SKM-1 treated with dmso at 0.1 percent for 144 hours (cell line): ENCODE results near the gene PLCB4.

Experiments
- DNase-seq: peaks from one replicate; lab custom pipeline; 2025; ENCODE audit not compliant: unreplicated experiment; lab: John Stamatoyannopoulos, UW

Gene PLCB4

GRCh38 chr20:9166153-9166780 lies 97.4 kb downstream of the PLCB4 start:
- no peak for DNase-seq

GRCh38 chr20:9169409-9169808 lies 100.5 kb downstream of the PLCB4 start:
- no peak for DNase-seq

- no peak for DNase-seq
Measured at GRCh38 chr20:9172851-9173250, 104.0 kb downstream of the PLCB4 start.

- DNase-seq = no peak
Measured at GRCh38 chr20:9177278-9177677, 108.4 kb downstream of the PLCB4 start.

- DNase-seq = no peak
Measured at GRCh38 chr20:9179193-9179802, 110.4 kb downstream of the PLCB4 start.

- no peak for DNase-seq
Measured at GRCh38 chr20:9179867-9180266, 111.0 kb downstream of the PLCB4 start.

GRCh38 chr20:9180481-9181257 lies 111.8 kb downstream of the PLCB4 start:
- DNase-seq = no peak

- no peak for DNase-seq
Measured at GRCh38 chr20:9185511-9185910, 116.6 kb downstream of the PLCB4 start.

- DNase-seq = no peak
Measured at GRCh38 chr20:9186396-9186795, 117.5 kb downstream of the PLCB4 start.

- no peak for DNase-seq
Measured at GRCh38 chr20:9195031-9195430, 126.1 kb downstream of the PLCB4 start.

GRCh38 chr20:9196110-9196509 lies 127.2 kb downstream of the PLCB4 start:
- DNase-seq = no peak

- DNase-seq = no peak
Measured at GRCh38 chr20:9198460-9198859, 129.6 kb downstream of the PLCB4 start.

GRCh38 chr20:9200196-9200595 lies 131.3 kb downstream of the PLCB4 start:
- no peak for DNase-seq

GRCh38 chr20:9200620-9201019 lies 131.7 kb downstream of the PLCB4 start:
- DNase-seq = no peak

GRCh38 chr20:9202420-9203080 lies 133.7 kb downstream of the PLCB4 start:
- no peak for DNase-seq

GRCh38 chr20:9203081-9203447 lies 134.2 kb downstream of the PLCB4 start:
- no peak for DNase-seq

GRCh38 chr20:9204979-9205378 lies 136.1 kb downstream of the PLCB4 start:
- DNase-seq = no peak

- DNase-seq = no peak
Measured at GRCh38 chr20:9206486-9206885, 137.6 kb downstream of the PLCB4 start.

- no peak for DNase-seq
Measured at GRCh38 chr20:9207253-9207652, 138.4 kb downstream of the PLCB4 start.

- DNase-seq = no peak
Measured at GRCh38 chr20:9210356-9210755, 141.5 kb downstream of the PLCB4 start.

- DNase-seq = no peak
Measured at GRCh38 chr20:9211016-9211760, 142.3 kb downstream of the PLCB4 start.
